A549 (cell line): ENCODE data around the gene RAPGEF4.

ENCODE experiments used
- BHLHE40 ChIP-seq: IDR thresholded peaks from 2 replicates; pipeline ENCODE4 v1.6.1; 2012; ENCODE audit warnings: low read depth, low read length, inconsistent platforms
- EP300 ChIP-seq, 2 experiments: fragments of >200 bp; sonication (Bioruptor Twin); formaldehyde crosslinking; IDR thresholded peaks; 2 replicates in 1 of 2; 3 replicates in 1 of 2; pipeline ENCODE4 v1.6.1; 2016 to 2017
- ESRRA ChIP-seq: fragments of 150-350 bp; IDR thresholded peaks from 2 replicates; pipeline ENCODE4 v1.6.1; 2014; ENCODE audit warnings: mild to moderate bottlenecking, low read length, borderline replicate concordance
- HDAC2 ChIP-seq: fragments of 200-600 bp; sonication (generic); IDR thresholded peaks from 2 replicates; pipeline ENCODE4 v1.6.1; 2016
- MAZ ChIP-seq: fragments of 150-350 bp; IDR thresholded peaks from 2 replicates; pipeline ENCODE4 v1.6.1; 2014; ENCODE audit warnings: antibody characterized with exemption, low read depth, low read length, borderline replicate concordance
- NR3C1 ChIP-seq: fragments of >200 bp; sonication (Bioruptor Twin); formaldehyde crosslinking; IDR thresholded peaks from 3 replicates; pipeline ENCODE4 v1.6.1; 2017
- POLR2A ChIP-seq: IDR thresholded peaks from 2 replicates; pipeline ENCODE4 v1.6.1; 2012; ENCODE audit warnings: mild to moderate bottlenecking, low read length
- RAD21 ChIP-seq, 2 experiments: fragments of >200 bp in 1 of 2; sonication (Bioruptor Twin) in 1 of 2; formaldehyde crosslinking in 1 of 2; IDR thresholded peaks in 1 of 2; conservative IDR thresholded peaks in 1 of 2; 2 replicates in 1 of 2; 3 replicates in 1 of 2; pipeline ENCODE4 v1.6.1; 2012 to 2018; ENCODE audit warnings: inconsistent platforms in 1 of 2
- SMC3 ChIP-seq: fragments of >200 bp; sonication (Bioruptor Twin); formaldehyde crosslinking; IDR thresholded peaks from 3 replicates; pipeline ENCODE4 v1.6.1; 2018; ENCODE audit warnings: inconsistent platforms
- ZFP36 ChIP-seq: fragments of 450-650 bp; IDR thresholded peaks from 2 replicates; pipeline ENCODE4 v1.6.1; 2014; ENCODE audit warnings: borderline replicate concordance; ENCODE audit not compliant: partially characterized antibody
- TF ChIP-seq, protein P1 (sequence below): fragments of >200 bp; sonication (Bioruptor Twin); formaldehyde crosslinking; IDR thresholded peaks from 3 replicates; pipeline ENCODE4 v1.5.1; 2016
- TF ChIP-seq, protein P2 (sequence below): IDR thresholded peaks from 2 replicates; pipeline ENCODE4 v1.6.1; 2012
- TF ChIP-seq, protein P3 (sequence below): fragments of 200-600 bp; sonication (generic); IDR thresholded peaks from 2 replicates; pipeline ENCODE4 v1.6.1; 2016; ENCODE audit warnings: antibody characterized with exemption, mild to moderate bottlenecking, moderate library complexity
- TF ChIP-seq, protein P4 (sequence below): IDR thresholded peaks from 2 replicates; pipeline ENCODE4 v1.6.1; 2012

DNA sequence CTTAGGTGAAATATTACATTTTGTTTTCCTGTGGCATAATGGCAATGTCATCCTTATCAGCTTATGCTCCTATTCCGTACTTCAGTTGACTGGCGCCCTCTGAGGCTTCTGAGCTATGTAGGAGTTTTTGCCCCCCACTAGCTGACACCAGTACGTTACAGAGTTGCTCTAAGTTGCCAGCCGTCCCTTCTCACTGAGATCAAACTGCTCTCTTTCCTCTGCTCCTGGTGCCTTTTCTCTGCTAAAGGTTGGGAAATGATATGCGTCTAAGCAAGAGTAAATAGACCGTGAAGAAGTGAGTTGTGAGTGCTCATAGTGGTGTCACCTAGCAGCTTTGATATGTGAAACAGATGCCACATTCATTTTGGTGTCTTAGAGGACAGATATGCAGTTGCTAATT, 99.2 kb downstream of the RAPGEF4 start:
- TF ChIP-seq, protein P1, sequence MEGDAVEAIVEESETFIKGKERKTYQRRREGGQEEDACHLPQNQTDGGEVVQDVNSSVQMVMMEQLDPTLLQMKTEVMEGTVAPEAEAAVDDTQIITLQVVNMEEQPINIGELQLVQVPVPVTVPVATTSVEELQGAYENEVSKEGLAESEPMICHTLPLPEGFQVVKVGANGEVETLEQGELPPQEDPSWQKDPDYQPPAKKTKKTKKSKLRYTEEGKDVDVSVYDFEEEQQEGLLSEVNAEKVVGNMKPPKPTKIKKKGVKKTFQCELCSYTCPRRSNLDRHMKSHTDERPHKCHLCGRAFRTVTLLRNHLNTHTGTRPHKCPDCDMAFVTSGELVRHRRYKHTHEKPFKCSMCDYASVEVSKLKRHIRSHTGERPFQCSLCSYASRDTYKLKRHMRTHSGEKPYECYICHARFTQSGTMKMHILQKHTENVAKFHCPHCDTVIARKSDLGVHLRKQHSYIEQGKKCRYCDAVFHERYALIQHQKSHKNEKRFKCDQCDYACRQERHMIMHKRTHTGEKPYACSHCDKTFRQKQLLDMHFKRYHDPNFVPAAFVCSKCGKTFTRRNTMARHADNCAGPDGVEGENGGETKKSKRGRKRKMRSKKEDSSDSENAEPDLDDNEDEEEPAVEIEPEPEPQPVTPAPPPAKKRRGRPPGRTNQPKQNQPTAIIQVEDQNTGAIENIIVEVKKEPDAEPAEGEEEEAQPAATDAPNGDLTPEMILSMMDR = no peak
- TF ChIP-seq SMC3 (no peak), EP300 (IDR thresholded peaks at IDR 0.05) (no peak), ESRRA (no peak), POLR2A (no peak), HDAC2 (no peak), MAZ (no peak), RAD21 (conservative IDR thresholded peaks at IDR 0.05 in 1 of 2, IDR thresholded peaks at IDR 0.05 in 1 of 2) (no peak), BHLHE40 (no peak), NR3C1 (no peak), ZFP36 (no peak)
- TF ChIP-seq, protein P2, sequence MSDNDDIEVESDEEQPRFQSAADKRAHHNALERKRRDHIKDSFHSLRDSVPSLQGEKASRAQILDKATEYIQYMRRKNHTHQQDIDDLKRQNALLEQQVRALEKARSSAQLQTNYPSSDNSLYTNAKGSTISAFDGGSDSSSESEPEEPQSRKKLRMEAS = no peak
- TF ChIP-seq, protein P3, sequence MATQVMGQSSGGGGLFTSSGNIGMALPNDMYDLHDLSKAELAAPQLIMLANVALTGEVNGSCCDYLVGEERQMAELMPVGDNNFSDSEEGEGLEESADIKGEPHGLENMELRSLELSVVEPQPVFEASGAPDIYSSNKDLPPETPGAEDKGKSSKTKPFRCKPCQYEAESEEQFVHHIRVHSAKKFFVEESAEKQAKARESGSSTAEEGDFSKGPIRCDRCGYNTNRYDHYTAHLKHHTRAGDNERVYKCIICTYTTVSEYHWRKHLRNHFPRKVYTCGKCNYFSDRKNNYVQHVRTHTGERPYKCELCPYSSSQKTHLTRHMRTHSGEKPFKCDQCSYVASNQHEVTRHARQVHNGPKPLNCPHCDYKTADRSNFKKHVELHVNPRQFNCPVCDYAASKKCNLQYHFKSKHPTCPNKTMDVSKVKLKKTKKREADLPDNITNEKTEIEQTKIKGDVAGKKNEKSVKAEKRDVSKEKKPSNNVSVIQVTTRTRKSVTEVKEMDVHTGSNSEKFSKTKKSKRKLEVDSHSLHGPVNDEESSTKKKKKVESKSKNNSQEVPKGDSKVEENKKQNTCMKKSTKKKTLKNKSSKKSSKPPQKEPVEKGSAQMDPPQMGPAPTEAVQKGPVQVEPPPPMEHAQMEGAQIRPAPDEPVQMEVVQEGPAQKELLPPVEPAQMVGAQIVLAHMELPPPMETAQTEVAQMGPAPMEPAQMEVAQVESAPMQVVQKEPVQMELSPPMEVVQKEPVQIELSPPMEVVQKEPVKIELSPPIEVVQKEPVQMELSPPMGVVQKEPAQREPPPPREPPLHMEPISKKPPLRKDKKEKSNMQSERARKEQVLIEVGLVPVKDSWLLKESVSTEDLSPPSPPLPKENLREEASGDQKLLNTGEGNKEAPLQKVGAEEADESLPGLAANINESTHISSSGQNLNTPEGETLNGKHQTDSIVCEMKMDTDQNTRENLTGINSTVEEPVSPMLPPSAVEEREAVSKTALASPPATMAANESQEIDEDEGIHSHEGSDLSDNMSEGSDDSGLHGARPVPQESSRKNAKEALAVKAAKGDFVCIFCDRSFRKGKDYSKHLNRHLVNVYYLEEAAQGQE = no peak
- TF ChIP-seq, protein P4, sequence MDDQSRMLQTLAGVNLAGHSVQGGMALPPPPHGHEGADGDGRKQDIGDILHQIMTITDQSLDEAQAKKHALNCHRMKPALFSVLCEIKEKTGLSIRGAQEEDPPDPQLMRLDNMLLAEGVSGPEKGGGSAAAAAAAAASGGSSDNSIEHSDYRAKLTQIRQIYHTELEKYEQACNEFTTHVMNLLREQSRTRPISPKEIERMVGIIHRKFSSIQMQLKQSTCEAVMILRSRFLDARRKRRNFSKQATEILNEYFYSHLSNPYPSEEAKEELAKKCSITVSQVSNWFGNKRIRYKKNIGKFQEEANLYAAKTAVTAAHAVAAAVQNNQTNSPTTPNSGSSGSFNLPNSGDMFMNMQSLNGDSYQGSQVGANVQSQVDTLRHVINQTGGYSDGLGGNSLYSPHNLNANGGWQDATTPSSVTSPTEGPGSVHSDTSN = no peak
